Ammon's horn (tissue), 1 donor: ENCODE measurements around the gene TBL3.

Source experiments
- DNase-seq: peaks from one replicate; pipeline ENCODE4 v3.0.0-alpha.2; 2016; ENCODE audit warnings: low spot score

TBL3 gene

DNA sequence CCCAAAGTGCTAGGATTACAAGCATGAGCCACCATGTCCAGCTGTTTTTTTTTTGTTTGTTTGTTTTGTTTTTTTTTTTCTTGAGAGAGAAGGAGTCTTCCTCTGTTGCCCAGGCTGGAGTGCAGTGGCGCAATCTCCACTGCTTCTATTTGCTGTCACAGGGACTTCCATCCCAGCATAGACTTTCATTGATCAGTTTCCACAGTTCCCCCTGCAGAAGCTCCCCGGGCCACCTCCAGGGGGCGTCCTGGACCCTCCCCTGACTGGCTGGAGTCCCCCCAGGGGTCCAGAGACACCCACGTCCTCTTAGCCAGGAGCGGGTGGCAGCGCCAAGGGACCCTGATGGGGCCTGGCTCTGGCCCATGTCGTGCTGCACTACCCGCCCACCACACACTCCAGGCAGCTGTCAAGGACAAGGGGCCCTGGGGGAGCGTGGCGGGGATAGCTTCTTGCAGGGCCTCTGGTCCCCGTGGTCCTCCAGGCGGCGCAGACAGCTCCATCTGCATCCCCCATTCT lies 44.6 kb downstream of the TBL3 start:
- no peak for DNase-seq

DNA sequence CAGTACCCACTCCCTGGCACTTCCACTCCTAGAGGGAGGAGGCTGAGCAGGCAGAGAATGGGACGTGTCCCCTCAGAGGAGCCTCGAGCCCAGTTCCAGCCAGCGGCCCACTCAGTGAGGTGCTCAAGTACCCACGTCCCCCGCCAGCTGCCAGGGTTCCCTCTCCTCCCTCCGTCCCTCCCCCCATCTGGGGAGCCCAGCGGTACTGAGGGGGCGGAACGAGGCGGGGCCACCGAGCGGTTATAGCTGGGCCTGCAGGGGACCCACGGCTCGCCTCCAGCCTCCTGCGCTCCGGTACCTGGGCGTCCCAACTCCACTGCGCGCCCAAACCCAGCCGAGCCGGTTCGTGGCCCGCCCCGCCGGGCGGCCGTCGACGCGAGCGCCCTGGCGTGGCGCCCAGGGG lies 47.7 kb downstream of the TBL3 start, which contains the start of gene NPW:
NPW (plus strand) TSS at position 268 of the 403 bp plus-strand sequence.
- no peak for DNase-seq

DNA sequence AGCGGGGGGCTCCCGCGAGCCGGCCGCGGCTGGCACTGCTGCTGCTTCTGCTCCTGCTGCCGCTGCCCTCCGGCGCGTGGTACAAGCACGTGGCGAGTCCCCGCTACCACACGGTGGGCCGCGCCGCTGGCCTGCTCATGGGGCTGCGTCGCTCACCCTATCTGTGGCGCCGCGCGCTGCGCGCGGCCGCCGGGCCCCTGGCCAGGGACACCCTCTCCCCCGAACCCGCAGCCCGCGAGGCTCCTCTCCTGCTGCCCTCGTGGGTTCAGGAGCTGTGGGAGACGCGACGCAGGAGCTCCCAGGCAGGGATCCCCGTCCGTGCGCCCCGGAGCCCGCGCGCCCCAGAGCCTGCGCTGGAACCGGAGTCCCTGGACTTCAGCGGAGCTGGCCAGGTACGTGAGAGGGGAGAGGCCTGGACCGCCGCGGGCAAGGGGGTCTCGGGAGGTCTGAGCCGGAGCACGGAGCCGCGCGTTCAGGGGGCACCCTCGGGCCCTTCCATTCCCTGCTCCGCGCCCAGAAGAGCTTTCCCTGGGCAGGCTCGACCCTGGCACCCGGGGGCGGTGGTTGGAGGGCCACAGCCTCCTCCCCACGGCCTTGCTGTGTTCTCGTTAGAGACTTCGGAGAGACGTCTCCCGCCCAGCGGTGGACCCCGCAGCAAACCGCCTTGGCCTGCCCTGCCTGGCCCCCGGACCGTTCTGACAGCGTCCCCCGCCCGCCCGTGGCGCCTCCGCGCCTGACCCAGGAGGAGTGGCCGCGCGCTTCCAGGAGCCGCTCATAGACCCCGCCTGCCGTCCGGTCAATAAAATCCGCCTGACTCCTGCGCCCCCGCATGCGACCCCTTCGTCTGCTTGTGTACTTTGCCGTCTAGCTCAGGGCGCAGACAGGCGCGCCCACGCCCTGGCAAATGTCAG lies 48.3 kb downstream of the TBL3 start:
- DNase-seq = no peak

DNA sequence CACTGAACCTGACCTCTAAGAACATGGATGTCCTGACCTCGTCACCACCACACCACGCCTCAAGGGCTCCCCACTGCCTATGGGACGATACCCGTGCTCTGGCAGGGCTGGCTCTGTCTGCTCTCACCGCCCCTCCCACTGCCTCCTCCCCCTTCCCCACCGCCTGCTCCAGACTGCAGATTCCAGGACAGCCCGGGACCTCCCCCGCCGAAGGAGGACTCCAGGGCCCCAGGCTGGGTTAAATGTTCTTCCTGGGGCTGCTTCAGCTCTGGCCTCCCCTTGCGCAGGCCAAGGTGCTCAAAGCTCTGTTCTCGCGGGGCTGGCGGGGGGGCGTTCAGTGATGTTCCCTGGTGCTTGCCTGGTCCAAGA lies 50.9 kb downstream of the TBL3 start:
- DNase-seq = no peak

DNA sequence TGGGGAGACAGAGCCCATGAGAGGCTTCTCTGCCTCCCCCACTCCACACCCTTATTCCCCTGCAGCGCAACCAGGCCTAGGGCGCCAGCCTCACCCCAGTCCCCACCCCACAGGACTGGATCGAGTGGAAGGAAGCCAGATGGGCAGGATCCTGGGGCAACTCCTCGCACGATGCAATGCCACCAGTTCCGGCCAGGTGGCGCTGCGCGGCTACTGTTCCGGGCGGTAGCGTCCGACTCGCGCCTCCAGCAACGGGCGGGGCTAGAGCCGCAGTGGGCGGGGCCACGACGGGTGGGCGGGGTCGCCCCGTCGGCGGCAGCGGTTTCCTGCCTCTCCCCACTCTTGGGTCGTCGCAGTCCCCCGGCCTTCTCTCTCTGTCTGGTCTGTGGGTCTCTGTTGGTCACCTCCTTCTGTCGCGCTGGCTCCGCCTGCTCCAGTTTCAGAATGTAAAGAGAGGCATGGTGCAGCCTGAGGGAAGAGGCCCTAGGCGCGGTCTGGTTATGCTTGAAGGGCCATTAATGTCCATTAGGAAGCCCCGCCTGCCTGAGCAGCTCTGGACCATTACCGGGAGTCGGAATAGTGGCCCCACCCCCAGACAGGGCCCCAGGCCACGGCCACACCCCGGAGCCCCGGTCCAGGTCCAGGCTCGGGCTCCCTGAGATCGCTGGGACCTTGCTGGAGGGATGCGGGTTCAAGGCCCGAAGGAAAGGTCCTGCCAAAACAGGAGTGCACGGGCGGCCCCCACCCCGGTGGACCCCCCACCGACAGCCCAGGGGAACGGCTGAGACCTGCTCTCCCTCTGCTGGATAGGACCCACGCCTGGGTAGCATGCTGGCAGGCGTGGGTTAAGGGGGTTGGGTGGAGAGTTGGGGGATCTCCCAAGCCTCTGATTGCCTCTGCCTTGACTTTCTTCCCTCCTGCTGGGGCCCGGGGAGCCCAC lies 51.5 kb downstream of the TBL3 start:
- DNase-seq = peak; percentile 95

DNA sequence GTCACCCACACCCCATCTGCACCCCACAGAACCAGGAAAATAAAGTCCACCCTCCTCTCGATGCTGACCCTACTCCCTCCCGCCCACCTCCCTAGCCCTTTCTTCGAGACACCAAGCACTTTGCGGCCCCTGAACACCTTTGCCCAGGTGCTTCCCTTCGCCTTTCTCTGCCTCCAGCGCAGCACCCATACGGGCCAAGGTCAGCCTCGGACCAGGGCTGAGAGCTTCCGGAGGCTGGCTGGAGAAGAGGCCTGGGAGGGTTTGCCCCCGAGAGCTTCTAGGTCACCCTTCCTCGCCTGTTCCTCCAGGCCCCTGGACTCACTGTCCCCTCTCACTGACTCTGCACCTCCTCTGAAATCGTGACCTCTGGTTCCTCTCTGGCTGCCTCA lies 52.2 kb downstream of the TBL3 start:
- no peak for DNase-seq

DNA sequence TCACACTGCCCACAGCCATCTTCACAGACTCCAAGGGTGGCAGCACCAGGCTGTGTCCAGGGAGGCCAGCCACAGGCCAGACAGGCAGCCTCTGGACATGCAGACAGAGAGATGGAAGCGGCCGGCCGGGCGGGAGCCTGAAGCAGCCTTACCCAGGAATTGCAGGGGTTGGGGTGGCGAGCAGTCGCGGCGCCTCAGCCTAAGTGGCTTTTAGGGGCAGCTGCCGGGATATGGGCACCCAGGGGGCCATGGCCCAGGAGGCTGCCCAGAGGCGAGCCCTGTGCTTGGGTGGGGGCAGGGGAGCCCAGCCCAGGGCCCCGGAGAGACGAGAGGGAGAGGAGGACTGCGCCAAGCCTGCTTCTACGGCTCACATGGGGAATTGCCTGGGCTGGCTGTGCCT lies 53.4 kb downstream of the TBL3 start:
- no peak for DNase-seq

DNA sequence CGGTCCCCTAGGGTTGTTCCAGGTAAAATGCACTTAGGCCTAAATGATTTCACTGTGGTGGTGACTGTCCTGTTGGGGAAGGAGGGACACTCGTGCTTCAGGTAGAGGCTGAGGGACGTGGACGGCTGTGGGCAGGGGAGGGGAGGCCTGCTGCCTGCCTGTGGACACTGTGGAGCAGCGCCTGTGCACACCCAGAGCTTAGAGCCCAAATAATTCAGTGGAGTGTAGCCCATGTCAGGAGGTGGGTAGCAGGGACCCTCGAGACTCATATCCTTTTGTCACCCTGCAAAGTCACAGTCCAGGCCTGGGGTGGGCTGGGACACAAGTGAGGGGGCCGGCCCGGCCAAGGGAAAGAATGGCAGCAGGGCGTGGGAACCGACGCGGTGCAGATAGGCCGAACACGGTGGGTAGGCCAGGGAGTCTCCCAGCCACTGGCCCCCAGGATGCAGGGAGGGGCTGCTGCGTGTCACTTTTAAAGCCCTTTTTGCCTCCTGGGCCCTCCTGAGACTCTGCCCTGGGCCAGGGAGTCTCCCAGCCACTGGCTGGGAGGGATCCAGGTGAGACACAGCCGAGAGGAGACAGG lies 54.1 kb downstream of the TBL3 start:
- DNase-seq = no peak

DNA sequence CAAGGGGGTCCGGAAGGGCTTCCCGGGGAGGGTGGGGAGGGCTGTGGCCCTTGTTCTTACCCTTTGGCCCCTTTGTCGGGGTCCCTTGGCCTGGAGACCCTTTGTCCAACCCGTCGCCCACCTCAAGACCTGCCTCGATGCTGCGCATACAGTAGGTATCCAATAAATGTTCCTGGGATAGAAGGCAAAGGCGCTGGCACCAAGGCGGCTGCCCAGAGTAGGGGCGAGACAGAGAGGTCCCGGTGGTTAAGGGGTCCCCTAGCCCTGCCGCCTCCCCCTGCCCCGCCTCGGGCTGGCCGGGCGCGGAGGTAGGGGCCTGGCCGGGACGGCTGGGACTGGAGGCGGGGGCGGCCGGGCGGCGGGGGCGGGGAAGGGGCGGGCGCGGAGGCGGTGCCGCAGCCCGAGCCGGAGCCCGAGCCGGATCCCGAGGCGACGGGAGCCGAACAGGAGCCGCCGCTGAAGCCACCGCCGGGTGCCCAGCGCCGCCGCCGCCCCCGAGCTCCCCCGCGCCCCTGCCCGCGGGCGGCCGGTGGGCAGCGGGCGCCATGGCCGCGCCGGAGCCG lies 54.7 kb downstream of the TBL3 start, which contains the start of gene NHERF2:
NHERF2 (plus strand) TSS at position 442 of the 563 bp plus-strand sequence; CDS start at position 546, 104 bp downstream.
- no peak for DNase-seq

DNA sequence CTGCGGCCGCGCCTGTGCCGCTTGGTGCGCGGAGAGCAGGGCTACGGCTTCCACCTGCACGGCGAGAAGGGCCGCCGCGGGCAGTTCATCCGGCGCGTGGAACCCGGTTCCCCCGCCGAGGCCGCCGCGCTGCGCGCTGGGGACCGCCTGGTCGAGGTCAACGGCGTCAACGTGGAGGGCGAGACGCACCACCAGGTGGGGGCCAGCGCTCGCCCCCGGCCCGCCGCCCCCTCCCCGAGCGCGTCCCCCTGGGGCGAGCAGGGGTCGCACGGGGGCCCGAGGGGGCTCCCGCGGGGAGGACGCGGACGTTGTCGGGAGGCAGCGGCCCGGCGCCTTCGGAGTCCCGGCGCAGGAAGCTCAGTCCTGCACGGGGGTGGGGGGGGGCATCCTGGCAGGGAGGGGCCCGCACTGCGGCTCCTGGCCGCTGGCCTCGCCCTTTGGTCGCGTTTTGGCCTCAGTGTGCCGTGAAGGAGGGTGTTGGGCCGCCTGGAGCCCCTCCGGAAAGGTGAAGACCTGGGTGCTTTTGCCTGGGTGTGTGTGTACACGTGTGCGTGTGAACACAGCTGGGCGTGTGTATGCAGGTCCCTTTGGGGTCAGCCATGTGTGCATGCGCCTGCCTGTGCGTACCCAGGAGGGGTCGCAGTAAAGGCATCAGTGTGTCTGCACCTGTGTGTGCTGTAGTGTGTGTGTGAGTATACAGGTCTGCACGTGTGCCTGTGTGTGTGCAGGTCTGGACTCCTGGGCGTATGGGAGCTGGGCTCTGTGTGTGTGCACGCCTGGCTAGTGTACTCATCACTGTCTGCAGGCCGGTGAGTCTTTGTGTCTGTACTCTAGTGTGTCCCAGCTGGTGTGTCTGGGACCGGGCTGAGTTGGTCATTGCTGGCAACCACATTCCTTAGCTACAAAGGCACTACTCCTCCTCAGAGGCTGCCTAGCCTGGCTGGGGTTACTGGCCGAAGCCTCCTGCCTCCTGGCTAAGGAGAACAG lies 55.5 kb downstream of the TBL3 start:
- DNase-seq = no peak

DNA sequence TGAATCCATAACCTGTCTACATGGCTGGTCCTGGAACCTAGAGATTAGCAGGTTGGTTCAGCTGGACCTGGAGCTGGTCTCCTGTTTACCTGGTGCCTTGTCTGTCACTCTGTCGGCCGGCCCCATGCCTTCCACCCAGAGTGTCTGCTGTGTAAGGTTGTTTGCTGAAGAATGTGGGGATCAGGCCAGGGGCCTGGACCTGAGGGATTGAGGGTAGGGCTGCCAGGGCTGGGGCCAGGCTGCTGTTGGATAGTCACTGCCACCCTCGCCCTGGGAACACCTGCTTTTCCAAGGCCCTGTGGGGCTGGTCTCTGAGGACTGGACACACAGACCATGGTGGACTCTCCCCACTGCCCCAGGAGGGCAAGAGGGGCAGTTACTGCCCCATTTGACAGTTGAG lies 56.3 kb downstream of the TBL3 start:
- DNase-seq = no peak

DNA sequence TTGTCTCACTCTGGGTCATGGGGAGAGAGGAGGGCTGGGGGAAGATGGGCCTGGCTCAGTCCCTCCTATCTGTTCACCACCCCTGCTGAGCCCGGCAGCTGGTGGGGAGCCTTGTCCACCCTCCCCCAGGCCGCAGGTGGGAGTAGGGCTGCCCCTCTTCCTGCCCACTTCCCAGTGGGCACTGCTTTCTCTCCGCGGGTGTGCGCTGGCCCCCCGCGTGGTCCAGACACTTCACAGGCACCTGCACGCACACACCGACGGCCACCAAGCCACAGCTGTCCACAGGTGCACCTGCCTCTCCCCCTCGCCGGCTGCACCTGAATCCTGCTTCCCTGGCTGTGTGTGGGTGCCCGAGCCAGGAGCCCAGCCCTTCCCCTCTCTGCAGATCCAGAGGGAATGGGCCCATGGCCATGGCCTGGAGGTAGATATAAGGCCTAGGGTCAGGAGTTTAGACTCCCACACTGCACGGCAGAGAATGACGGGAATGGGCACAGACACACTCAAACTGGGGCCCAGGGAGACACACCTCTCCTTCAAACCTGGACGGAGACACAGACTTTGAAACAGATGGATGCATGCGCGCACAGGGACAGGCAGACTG lies 56.9 kb downstream of the TBL3 start:
- DNase-seq = no peak

DNA sequence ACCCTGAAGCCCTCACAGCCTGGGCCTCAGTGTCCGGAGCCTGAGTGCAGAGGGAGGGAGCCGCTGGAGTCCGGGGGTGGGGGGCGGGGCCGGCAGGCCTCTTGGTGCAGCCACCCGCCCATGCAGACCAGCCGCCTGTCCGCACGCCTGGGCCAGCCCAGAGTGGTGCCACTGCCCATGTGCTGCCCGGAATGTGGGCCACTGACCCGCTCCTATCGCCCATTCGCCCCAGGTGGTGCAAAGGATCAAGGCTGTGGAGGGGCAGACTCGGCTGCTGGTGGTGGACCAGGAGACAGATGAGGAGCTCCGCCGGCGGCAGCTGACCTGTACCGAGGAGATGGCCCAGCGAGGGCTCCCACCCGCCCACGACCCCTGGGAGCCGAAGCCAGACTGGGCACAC lies 57.5 kb downstream of the TBL3 start:
- no peak for DNase-seq

DNA sequence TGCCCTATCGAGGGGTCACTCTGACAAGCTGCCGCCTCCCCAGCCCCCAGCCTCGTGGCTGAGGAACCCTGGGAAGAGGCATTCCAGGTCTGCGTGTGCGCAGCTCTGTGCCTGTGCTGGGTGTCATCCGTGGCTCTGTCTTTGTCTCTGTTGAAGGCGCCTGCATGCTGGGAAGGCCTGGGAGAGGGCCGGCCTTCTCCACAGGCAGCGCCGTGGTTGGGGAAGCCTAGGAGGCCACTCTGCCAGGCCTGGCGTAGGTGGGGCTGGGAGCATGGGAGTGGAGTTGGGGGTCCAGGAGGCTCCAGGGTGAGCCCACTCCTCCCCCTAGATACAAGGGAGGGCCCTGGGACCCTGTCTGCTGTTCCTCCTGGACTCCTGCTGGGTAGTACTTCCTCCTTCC lies 58.2 kb downstream of the TBL3 start:
- DNase-seq = no peak

DNA sequence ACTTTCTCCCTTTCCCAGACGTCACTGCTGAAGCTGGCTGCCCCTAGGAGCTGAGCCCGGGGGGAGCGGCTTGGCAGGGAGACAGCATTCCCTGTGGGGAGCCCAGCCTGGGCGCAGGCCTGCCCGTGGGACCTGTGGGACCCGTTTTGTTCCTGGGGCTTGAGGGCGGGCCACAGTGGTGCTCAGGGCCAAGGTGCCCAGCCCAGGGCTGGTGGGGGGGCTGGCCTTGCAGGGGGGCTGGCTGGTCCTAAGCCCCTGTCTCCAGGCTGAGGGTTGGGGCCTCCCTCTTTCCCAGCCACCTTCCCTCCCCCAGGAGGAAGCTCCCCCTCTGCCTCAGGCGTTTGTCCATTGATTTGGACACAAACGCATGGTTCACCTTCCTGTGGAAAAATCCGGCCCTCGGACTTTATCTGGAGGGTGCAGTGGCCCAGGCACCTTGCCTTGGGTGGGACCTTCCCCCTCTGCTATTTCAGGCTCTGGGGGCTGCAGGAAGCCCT lies 59.3 kb downstream of the TBL3 start:
- DNase-seq = no peak
